Spinal cord (tissue), 10 donors: ENCODE data around the gene ULK3. TPM values are rescaled to one million over a fixed set of nuclear protein-coding genes. Genes with fewer than 3 reads are reported as not detected.

Experiments used
- DNase-seq, 6 donors: peaks; one replicate each; pipeline versions ENCODE4 v3.0.0 to v3.0.0-alpha.2; 2013 to 2015; ENCODE audit warnings: low spot score in 6 of 6, low read depth in 4 of 6
- H3K27ac ChIP-seq: one replicate; pipeline ENCODE4 v1.5.1; 2013; ENCODE audit warnings: low read depth, low read length, control low read depth
- H3K27me3 ChIP-seq: one replicate; pipeline ENCODE4 v1.6.1; 2013; ENCODE audit warnings: low read length; ENCODE audit not compliant: control insufficient read depth, insufficient read depth
- H3K36me3 ChIP-seq: one replicate; pipeline ENCODE4 v1.6.1; 2013; ENCODE audit warnings: low read length; ENCODE audit not compliant: control insufficient read depth, insufficient read depth
- H3K4me1 ChIP-seq: one replicate; pipeline ENCODE4 v1.6.1; 2013; ENCODE audit warnings: low read length; ENCODE audit not compliant: control insufficient read depth, insufficient read depth
- H3K4me3 ChIP-seq: one replicate; pipeline ENCODE4 v1.5.1; 2013; ENCODE audit warnings: low read depth, low read length, control low read depth
- H3K9me3 ChIP-seq: one replicate; pipeline ENCODE4 v1.6.1; 2013; ENCODE audit warnings: low read length; ENCODE audit not compliant: control insufficient read depth, insufficient read depth
- WGBS: methylation state at CpG from one replicate; pipeline ENCODE4 v1.1.5; 2013; ENCODE audit warnings: missing lambda C conversion rate; ENCODE audit not compliant: insufficient coverage; 5-methylcytosine and 5-hydroxymethylcytosine counted together
- polyA plus RNA-seq, 2 donors: library from polyadenylated mRNA; unstranded; fragments of 120-200 nt; gene quantifications; one replicate each; pipeline ENCODE4 v1.2.1, GENCODE V29; 2013; ENCODE audit not compliant: insufficient read length in 2 of 2
- total RNA-seq, 2 donors: library from RNA; depleted of rRNA in 1 of 2; stranded (reverse); fragments of 120-200 nt in 1 of 2; fragments of >200 nt in 1 of 2; gene quantifications; one replicate each; pipeline versions ENCODE4 v1.2.3 to v1.2.4, GENCODE V29; 2013 to 2014
- donor health status: healthy.

ULK3 gene
- total and polyA plus RNA-seq, 4 donors = 35.8 to 88.9 (median 58.4) TPM

DNA sequence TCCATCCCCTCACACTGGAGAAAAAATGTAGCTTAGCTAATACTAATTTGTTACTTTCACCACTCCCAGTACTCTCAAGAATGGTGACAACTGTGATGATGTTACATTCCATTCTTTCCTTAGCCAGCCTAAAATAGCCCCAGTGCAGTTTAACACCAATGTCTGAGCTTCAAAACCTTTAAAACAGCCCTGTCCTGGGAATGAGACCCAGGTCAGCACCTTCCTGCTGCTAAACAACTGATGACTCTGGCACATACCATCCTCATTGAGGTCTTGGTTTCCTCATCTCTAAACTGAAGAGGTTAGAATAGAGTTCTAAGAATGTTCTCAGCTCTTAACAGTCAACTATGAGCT, 26.4 kb upstream of the ULK3 start:
- no peak overlapping the region for H3K27ac ChIP-seq
- no peaks in the 10 kb centered on the region for H3K9me3 ChIP-seq
- no peaks in the 10 kb centered on the region for H3K27me3 ChIP-seq
- no peak overlapping the region for H3K4me3 ChIP-seq
- DNase-seq = no peak
- H3K36me3 ChIP-seq = peaks cover 4% of the 10 kb centered on the region
- H3K4me1 ChIP-seq = peaks cover 30% of the 10 kb centered on the region

GRCh38 chr15:74868059-74868458, 25.1 kb upstream of the ULK3 start:
- peaks cover 6% of the 10 kb centered on the region for H3K36me3 ChIP-seq
- H3K9me3 ChIP-seq = no peaks in the 10 kb centered on the region
- WGBS = 91% methylated on average over 4 of the region's 6 CpGs
- no peak for DNase-seq
- peaks cover 23% of the 10 kb centered on the region for H3K4me1 ChIP-seq
- H3K27ac ChIP-seq = no peak overlapping the region
- no peaks in the 10 kb centered on the region for H3K27me3 ChIP-seq
- no peak overlapping the region for H3K4me3 ChIP-seq

DNA sequence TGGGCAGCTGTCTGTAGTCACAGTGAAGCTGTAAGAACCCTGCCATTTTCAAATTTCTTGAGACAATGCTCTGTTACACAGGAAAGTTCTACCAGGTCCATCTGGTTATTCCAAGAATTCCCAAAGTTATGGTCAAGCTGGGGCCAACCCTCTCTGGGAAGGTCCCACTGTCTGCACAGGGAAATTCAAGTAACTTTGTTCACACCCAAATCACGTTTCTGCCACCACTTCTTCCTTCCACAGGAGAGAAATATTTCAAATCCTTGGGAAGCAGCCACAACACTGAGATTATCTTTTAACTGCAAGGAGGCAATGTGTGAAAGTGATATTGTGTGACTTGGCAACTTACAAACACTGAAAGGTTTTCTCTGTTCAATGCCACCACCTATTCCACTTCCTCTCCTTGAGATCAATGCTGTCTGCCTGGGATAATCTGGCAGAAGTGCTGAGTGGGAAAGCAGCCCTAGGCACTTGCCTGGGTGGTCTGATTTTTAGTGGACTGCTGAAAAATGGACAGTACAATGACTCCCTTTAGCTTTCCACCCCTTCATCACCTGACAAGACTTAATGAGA, 24.6 kb upstream of the ULK3 start:
- no peak overlapping the region for H3K4me3 ChIP-seq
- H3K9me3 ChIP-seq = no peaks in the 10 kb centered on the region
- peaks cover 6% of the 10 kb centered on the region for H3K36me3 ChIP-seq
- WGBS = no CpG with 5 or more reads among the region's 1 CpG
- no peak for DNase-seq
- no peak overlapping the region for H3K27ac ChIP-seq
- peaks cover 21% of the 10 kb centered on the region for H3K4me1 ChIP-seq
- no peaks in the 10 kb centered on the region for H3K27me3 ChIP-seq

DNA sequence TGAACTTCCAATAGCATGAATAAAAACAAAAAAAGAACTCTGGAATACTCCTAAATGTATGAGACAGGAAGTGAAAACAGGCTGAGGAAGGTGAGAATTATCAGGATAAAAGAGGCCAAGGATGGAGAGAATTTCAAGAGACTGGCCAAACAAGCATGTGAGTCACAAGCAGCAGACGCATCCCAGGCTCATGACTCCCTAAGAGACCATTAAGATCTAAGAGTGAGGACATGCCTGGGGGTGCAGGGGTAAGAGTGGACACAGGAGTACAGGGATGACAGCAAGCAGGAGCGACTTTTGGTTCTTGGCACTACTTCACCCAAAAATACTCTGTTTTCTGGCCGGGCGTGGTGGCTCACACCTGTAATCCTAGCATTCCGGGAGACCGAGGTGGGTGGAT, 23.1 kb upstream of the ULK3 start:
- no peak overlapping the region for H3K27ac ChIP-seq
- 91% methylated on average over 6 of the region's 6 CpGs for WGBS
- peaks cover 7% of the 10 kb centered on the region for H3K4me1 ChIP-seq
- no peaks in the 10 kb centered on the region for H3K27me3 ChIP-seq
- no peaks in the 10 kb centered on the region for H3K9me3 ChIP-seq
- peaks cover 6% of the 10 kb centered on the region for H3K36me3 ChIP-seq
- no peak overlapping the region for H3K4me3 ChIP-seq
- no peak for DNase-seq

DNA sequence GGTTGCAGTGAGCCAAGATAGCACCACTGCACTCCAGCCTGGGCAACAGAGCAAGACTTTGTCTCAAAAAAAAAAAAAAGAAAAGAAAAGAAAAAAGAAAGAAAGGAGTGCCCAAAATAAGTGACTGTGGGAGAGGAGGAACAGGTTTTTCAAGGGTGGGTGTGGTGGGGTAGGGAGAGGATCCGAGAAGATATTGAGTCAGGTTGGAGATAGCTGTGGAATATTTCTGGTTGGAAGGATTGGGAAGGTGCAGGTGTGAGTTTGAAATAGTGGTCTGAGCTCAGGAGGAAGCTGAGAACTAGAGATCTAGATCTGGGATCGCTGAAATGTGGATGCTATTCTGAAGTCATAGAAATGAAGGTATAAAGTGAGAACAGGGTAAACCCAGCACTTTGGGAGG, 22.4 kb upstream of the ULK3 start:
- H3K27me3 ChIP-seq = no peaks in the 10 kb centered on the region
- peaks cover 5% of the 10 kb centered on the region for H3K4me1 ChIP-seq
- no peaks in the 10 kb centered on the region for H3K9me3 ChIP-seq
- 93% methylated on average over 2 of the region's 2 CpGs for WGBS
- peaks cover 6% of the 10 kb centered on the region for H3K36me3 ChIP-seq
- H3K27ac ChIP-seq = no peak overlapping the region
- no peak for DNase-seq
- no peak overlapping the region for H3K4me3 ChIP-seq

GRCh38 chr15:74864296-74864695, 21.3 kb upstream of the ULK3 start:
- DNase-seq = no peak
- no peak overlapping the region for H3K27ac ChIP-seq
- no peaks in the 10 kb centered on the region for H3K27me3 ChIP-seq
- WGBS = 98% methylated on average over 5 of the region's 6 CpGs
- peaks cover 1% of the 10 kb centered on the region for H3K4me1 ChIP-seq
- H3K4me3 ChIP-seq = no peak overlapping the region
- H3K9me3 ChIP-seq = no peaks in the 10 kb centered on the region
- peaks cover 6% of the 10 kb centered on the region for H3K36me3 ChIP-seq

DNA sequence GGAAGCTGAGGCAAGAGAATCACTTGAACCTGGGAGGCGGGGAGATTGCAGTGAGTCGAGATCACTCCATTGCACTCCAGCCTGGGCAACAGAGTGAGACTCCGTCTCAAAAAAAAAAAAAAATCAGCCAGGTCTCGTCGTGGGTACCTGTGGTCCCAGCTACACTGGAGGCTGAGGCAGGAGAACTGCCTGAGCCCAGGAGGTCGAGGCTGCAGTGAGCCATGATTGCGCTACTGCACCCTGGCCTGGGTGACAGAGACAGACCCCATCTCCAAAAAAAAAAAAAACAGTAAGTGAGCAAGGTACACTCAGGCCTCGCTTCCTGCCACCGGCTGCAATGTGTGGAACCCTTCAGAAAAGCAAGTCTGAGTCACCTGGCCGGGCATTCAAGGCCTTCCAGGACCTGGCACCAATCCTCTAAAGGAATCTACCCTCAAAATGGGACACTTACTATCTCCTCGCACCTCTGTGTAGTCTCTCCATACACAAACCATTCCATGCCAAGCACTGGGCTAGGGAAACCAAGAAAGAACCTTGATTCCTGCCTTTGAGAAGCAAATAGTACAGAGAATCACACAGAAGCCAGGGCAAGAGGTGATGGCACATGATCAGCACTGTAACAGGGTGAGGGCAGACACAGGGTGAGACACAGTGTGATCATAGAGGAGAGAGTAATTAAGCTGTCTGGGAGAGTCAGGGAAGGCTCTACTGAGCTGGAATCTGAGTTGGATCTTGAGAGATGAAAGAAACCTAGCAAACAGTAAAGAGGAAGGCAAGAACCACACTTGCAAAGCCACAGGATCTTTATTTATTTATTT, 20.5 kb upstream of the ULK3 start:
- Histone ChIP-seq H3K27ac (no peak overlapping the region), H3K9me3 (no peaks in the 10 kb centered on the region), H3K27me3 (no peaks in the 10 kb centered on the region), H3K36me3 (peaks cover 4% of the 10 kb centered on the region), H3K4me1 (peaks cover 10% of the 10 kb centered on the region), H3K4me3 (no peak overlapping the region)
- 97% methylated on average over 7 of the region's 11 CpGs for WGBS
- DNase-seq = no peak

DNA sequence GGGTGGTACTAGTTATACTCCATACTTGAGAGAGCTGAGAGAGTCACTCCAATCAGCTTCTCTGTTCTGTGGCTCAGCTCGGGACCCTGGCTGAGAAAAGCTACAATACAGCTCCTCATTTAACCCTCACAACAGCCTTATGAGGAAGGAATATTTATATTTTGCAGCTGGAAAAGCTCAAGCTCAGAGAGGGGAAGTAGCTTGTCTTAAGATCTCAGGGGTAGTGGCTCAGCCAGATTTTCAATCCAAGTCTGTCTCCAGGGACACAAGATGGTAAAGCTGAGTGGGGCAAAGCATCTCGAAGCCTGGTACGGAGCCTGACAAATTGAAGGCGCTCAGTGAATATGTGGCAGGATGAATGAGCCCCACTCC, 15.4 kb upstream of the ULK3 start:
- Histone ChIP-seq H3K4me3 (no peak overlapping the region), H3K36me3 (peaks cover 15% of the 10 kb centered on the region), H3K9me3 (no peaks in the 10 kb centered on the region), H3K27ac (peak overlapping the region; percentile 59), H3K4me1 (peaks cover 26% of the 10 kb centered on the region), H3K27me3 (no peaks in the 10 kb centered on the region)
- peak in 1 of 6 donors; percentile 39 for DNase-seq
- no CpG with 5 or more reads among the region's 4 CpGs for WGBS

GRCh38 chr15:74857671-74858368, 14.9 kb upstream of the ULK3 start:
- Histone ChIP-seq H3K36me3 (peaks cover 19% of the 10 kb centered on the region), H3K9me3 (no peaks in the 10 kb centered on the region), H3K4me1 (peaks cover 26% of the 10 kb centered on the region), H3K27ac (peak overlapping the region; percentile 59), H3K4me3 (no peak overlapping the region), H3K27me3 (no peaks in the 10 kb centered on the region)
- peak in 1 of 6 donors; percentile 40 for DNase-seq
- WGBS = 61% methylated on average over 3 of the region's 9 CpGs
